Loucy (cell line): ENCODE results near the gene CIROP.

Experiments used
- EZH2phosphoT487 ChIP-seq: fragments of 200-600 bp; IDR thresholded peaks from 2 replicates; pipeline ENCODE4 v1.6.1; 2018; ENCODE audit warnings: antibody characterized with exemption, mild to moderate bottlenecking, moderate library complexity, borderline replicate concordance
- TF ChIP-seq, protein P1 (sequence below): fragments of 200-600 bp; sonication (generic); conservative IDR thresholded peaks from 2 replicates; pipeline ENCODE4 v1.5.1; 2014; ENCODE audit warnings: mild to moderate bottlenecking, antibody characterized with exemption, low read length

DNA sequence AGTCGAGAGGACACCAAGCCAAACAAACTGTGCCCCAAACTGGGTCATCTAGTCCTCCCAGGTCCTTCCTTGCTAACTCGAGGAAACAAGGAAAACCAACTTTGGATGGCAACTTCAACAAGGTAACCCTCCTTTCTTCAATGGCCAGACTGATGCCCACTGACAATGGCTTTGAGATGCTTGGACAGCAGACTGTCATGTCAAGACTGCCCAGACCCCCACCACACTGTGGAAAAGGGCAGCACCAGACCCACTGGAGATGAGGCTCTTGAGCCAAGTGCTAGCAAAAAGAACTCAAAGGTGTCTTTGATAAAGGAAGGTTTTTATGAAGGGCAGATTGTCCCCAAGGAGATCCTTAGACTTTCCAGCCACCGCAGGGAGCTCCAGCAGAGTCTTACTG, 38.4 kb downstream of the CIROP start:
- TF ChIP-seq, protein P1, sequence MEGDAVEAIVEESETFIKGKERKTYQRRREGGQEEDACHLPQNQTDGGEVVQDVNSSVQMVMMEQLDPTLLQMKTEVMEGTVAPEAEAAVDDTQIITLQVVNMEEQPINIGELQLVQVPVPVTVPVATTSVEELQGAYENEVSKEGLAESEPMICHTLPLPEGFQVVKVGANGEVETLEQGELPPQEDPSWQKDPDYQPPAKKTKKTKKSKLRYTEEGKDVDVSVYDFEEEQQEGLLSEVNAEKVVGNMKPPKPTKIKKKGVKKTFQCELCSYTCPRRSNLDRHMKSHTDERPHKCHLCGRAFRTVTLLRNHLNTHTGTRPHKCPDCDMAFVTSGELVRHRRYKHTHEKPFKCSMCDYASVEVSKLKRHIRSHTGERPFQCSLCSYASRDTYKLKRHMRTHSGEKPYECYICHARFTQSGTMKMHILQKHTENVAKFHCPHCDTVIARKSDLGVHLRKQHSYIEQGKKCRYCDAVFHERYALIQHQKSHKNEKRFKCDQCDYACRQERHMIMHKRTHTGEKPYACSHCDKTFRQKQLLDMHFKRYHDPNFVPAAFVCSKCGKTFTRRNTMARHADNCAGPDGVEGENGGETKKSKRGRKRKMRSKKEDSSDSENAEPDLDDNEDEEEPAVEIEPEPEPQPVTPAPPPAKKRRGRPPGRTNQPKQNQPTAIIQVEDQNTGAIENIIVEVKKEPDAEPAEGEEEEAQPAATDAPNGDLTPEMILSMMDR: no peak
- TF ChIP-seq EZH2phosphoT487: no peak
